Colonic mucosa (tissue), 4 donors: ENCODE results near the gene NTN3. TPM values are rescaled to one million over a fixed set of nuclear protein-coding genes. Genes with fewer than 3 reads are reported as not detected.

Source experiments
- DNase-seq: peaks from one replicate; pipeline ENCODE4 v3.0.0-alpha.2; 2020
- H3K27ac ChIP-seq: fragments of 200-600 bp; one replicate; pipeline ENCODE4 v1.8.0; 2021
- H3K27me3 ChIP-seq: fragments of 200-600 bp; one replicate; pipeline ENCODE4 v1.8.0; 2021
- H3K36me3 ChIP-seq: fragments of 200-600 bp; one replicate; pipeline ENCODE4 v1.8.0; 2021
- H3K4me1 ChIP-seq: fragments of 200-600 bp; one replicate; pipeline ENCODE4 v1.8.0; 2021; ENCODE audit warnings: mild to moderate bottlenecking
- H3K4me3 ChIP-seq: fragments of 200-600 bp; one replicate; pipeline ENCODE4 v1.8.0; 2021
- H3K9ac ChIP-seq, 2 donors: one replicate each; pipeline ENCODE4 v1.7.0; 2013; ENCODE audit warnings: control low read depth in 2 of 2, low read depth in 2 of 2, low read length in 2 of 2
- H3K9me3 ChIP-seq: fragments of 200-600 bp; one replicate; pipeline ENCODE4 v1.8.0; 2021
- intact Hi-C: fragments of 100-400 bp; cut with DNase I; formaldehyde crosslinking; loops from one replicate; pipeline ENCODE4 v1.14.1; 2022
- total RNA-seq, 2 donors: library from RNA; stranded (reverse); fragmentation: NEBNext Ultra II Directional in 1 of 2; extraction: Animal tissue kit (Norgen Biotek cat#: 25700) in 1 of 2; gene quantifications; one replicate each; pipeline ENCODE4 v1.2.1, GENCODE V29; 2021
- TF ChIP-seq, protein P1 (sequence below): fragments of 200-600 bp; IDR thresholded peaks from one replicate; pipeline ENCODE4 v1.8.0; 2022; ENCODE audit warnings: antibody characterized with exemption, mild to moderate bottlenecking
- donor health status: healthy.
- donor health status: DM: no; HTN: no; CAD: no.
- donor health status: DM: no; HTN: no; CAD: no.

Gene NTN3
- total RNA-seq, 2 donors from 2014 or later, result not detected

DNA sequence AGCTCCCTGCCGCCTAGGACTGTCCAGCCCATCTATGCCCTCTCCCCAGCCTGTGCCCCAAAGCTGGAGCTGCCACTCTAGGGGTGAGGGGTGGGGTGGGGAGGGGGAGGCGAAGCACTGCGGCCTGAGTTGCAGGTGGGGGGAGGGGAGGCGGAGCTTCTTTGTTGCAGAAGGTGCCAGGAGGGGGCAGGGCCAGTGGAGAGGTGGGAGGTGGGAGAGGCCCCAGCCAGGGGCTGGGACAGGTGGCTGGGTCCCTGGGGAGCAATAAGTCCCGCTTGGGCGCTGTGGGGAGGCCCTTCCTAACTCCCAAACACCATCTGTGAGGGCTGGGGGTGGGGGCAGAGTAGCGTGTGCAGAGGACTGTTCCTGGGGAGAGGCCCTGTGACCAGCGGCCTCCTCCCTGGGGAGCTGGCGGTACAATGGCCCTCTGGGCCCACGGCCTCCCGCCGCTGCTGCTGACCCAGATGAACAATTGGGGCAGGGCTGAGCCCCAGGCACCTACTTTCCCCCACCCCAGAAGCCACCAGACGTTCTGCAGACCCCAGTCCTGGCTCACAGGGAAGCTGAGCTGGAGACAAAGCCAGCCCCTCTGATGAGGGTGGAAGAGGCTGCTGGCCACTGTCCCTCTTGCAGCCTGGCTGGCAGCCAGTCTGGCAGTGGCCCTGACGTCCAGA is 2.2 kb upstream of the NTN3 start:
- Histone ChIP-seq H3K4me1 (peaks cover 10% of the 10 kb centered on the region), H3K4me3 (no peak overlapping the region)

GRCh38 chr16:2469399-2470233 is 1.5 kb upstream of the NTN3 start:
- Histone ChIP-seq H3K36me3 (no peaks in the 10 kb centered on the region), H3K4me1 (peaks cover 10% of the 10 kb centered on the region), H3K27ac (no peak overlapping the region), H3K9ac (no peak overlapping the region), H3K27me3 (peaks cover 62% of the 10 kb centered on the region), H3K4me3 (no peak overlapping the region), H3K9me3 (no peaks in the 10 kb centered on the region)
- TF ChIP-seq, protein P1, sequence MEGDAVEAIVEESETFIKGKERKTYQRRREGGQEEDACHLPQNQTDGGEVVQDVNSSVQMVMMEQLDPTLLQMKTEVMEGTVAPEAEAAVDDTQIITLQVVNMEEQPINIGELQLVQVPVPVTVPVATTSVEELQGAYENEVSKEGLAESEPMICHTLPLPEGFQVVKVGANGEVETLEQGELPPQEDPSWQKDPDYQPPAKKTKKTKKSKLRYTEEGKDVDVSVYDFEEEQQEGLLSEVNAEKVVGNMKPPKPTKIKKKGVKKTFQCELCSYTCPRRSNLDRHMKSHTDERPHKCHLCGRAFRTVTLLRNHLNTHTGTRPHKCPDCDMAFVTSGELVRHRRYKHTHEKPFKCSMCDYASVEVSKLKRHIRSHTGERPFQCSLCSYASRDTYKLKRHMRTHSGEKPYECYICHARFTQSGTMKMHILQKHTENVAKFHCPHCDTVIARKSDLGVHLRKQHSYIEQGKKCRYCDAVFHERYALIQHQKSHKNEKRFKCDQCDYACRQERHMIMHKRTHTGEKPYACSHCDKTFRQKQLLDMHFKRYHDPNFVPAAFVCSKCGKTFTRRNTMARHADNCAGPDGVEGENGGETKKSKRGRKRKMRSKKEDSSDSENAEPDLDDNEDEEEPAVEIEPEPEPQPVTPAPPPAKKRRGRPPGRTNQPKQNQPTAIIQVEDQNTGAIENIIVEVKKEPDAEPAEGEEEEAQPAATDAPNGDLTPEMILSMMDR, result no peak
- intact Hi-C loops, result no loop called here
- no peak for DNase-seq

More for the DNA sequence above, 2.2 kb upstream of the NTN3 start:
- TF ChIP-seq, protein P1, result no peak
- Histone ChIP-seq H3K9ac (no peak overlapping the region), H3K36me3 (no peaks in the 10 kb centered on the region), H3K9me3 (no peaks in the 10 kb centered on the region), H3K27ac (no peak overlapping the region), H3K27me3 (peaks cover 62% of the 10 kb centered on the region)
- DNase-seq, result no peak
- intact Hi-C loops, result no loop called here

GRCh38 chr16:2470234-2470601 is 879 bp upstream of the NTN3 start:
- H3K36me3 ChIP-seq, result no peaks in the 10 kb centered on the region
- intact Hi-C loops, result no loop called here
- no peak for DNase-seq
- no peak overlapping the region for H3K9ac ChIP-seq
- no peaks in the 10 kb centered on the region for H3K9me3 ChIP-seq
- peaks cover 10% of the 10 kb centered on the region for H3K4me1 ChIP-seq
- H3K27ac ChIP-seq, result no peak overlapping the region
- H3K27me3 ChIP-seq, result peaks cover 62% of the 10 kb centered on the region
- TF ChIP-seq, protein P1, result no peak
- H3K4me3 ChIP-seq, result no peak overlapping the region

DNA sequence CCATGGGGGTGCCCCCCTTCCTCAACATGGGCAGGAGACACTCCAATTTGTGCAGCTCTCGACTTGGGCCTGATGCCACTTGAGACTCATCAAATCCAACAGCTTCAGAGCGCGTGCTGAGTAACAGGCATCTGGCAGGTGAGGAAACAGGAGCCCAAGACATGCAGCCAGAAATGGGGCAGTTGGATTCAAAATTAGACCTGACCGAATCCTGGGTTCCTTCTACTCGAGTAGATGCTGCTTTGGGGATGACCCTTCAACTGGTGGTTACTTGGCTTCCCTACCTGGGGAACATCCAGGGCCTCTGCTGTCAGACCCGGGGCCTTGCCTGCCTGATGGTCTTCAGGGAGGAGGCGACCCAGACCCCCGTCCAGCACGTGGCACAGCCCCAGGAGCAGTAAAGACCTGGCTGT is 488 bp upstream of the NTN3 start:
- no peaks in the 10 kb centered on the region for H3K9me3 ChIP-seq
- peaks cover 11% of the 10 kb centered on the region for H3K4me1 ChIP-seq
- H3K27ac ChIP-seq, result no peak overlapping the region
- TF ChIP-seq, protein P1, result no peak
- no peak for DNase-seq
- peaks cover 62% of the 10 kb centered on the region for H3K27me3 ChIP-seq
- H3K4me3 ChIP-seq, result no peak overlapping the region
- no peaks in the 10 kb centered on the region for H3K36me3 ChIP-seq
- intact Hi-C loops, result no loop called here
- H3K9ac ChIP-seq, result peak overlapping the region in 1 of 2 donors; percentile 5

DNA sequence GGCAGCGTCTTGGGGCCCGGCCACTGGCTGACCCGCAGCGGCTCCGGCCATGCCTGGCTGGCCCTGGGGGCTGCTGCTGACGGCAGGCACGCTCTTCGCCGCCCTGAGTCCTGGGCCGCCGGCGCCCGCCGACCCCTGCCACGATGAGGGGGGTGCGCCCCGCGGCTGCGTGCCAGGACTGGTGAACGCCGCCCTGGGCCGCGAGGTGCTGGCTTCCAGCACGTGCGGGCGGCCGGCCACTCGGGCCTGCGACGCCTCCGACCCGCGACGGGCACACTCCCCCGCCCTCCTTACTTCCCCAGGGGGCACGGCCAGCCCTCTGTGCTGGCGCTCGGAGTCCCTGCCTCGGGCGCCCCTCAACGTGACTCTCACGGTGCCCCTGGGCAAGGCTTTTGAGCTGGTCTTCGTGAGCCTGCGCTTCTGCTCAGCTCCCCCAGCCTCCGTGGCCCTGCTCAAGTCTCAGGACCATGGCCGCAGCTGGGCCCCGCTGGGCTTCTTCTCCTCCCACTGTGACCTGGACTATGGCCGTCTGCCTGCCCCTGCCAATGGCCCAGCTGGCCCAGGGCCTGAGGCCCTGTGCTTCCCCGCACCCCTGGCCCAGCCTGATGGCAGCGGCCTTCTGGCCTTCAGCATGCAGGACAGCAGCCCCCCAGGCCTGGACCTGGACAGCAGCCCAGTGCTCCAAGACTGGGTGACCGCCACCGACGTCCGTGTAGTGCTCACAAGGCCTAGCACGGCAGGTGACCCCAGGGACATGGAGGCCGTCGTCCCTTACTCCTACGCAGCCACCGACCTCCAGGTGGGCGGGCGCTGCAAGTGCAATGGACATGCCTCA is 773 bp downstream of the NTN3 start:
- Histone ChIP-seq H3K4me3 (peak overlapping the region; percentile 11), H3K9ac (no peak overlapping the region), H3K27ac (no peak overlapping the region), H3K36me3 (no peaks in the 10 kb centered on the region), H3K27me3 (peaks cover 62% of the 10 kb centered on the region), H3K9me3 (no peaks in the 10 kb centered on the region), H3K4me1 (peaks cover 17% of the 10 kb centered on the region)
- intact Hi-C loops, result no loop called here
- no peak for DNase-seq
- TF ChIP-seq, protein P1, result no peak
